ENCODE measurements around the gene VENTX.

DNA sequence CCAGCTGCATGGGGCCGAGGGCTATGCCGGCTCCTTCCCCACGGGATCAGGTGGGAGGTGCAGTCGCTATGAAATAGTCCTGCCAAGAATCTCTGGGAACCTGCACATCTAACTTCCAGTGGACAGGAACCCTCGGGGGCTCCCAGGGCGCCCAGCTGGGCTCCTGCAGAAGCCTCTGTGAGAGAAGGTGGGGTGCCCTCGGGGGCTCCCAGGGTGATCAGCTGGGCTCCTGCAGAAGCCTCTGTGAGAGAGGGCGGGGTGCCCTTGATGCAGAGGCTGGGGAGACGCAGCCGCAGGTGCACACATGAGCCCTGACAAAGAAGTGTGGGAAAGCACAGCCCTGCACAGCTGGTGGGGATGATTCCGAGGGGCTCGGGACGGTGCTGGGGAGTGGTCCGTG is 5.9 kb downstream of the VENTX start:
- TF ChIP-seq POLR2AphosphoS5 (IDR thresholded peaks at IDR 0.05; ENCODE audit: borderline replicate concordance, low read depth, low read length) (no peak), EZH2 (IDR thresholded peaks at IDR 0.05) (no peak), FOXP2 (optimal IDR thresholded peaks at IDR 0.05; ENCODE audit: control extremely low read depth, extremely low read length, insufficient read depth) (no peak)

Data from SK-N-MC (cell line).